Smooth muscle cell (in vitro differentiated cells): ENCODE results near the gene SUOX. TPM values are rescaled to one million over a fixed set of nuclear protein-coding genes. Genes with fewer than 3 reads are reported as not detected.
"Not testable (repeated sequence)": the region's sequence is repeated elsewhere in the genome, so short reads cannot be mapped to it uniquely, and the experiment has no call there.

ENCODE experiments used
- DNase-seq: peaks from one replicate; lab custom pipeline; 2025; ENCODE audit not compliant: unreplicated experiment; lab: John Stamatoyannopoulos, UW
- H2AFZ ChIP-seq: fragments of 200-600 bp; sonication (generic); 2 replicates; pipeline ENCODE4 v1.6.0; 2016; ENCODE audit warnings: antibody characterized with exemption, low read depth, mild to moderate bottlenecking
- H3F3A ChIP-seq: fragments of 200-600 bp; sonication (generic); 2 replicates; pipeline ENCODE4 v1.6.0; 2017; ENCODE audit warnings: antibody characterized with exemption, low read depth
- H3K27ac ChIP-seq: fragments of 200-600 bp; sonication (generic); 2 replicates; pipeline ENCODE4 v1.5.1; 2016; ENCODE audit warnings: low read depth, mild to moderate bottlenecking
- H3K27me3 ChIP-seq: fragments of 200-600 bp; sonication (generic); 2 replicates; pipeline ENCODE4 v1.6.1; 2016; ENCODE audit warnings: low read depth, mild to moderate bottlenecking
- H3K36me3 ChIP-seq: fragments of 200-600 bp; sonication (generic); 2 replicates; pipeline ENCODE4 v1.5.1; 2016; ENCODE audit warnings: low read depth
- H3K4me1 ChIP-seq: fragments of 200-600 bp; sonication (generic); 2 replicates; pipeline ENCODE4 v1.5.1; 2016; ENCODE audit warnings: low read depth
- H3K4me2 ChIP-seq: fragments of 200-600 bp; sonication (generic); 2 replicates; pipeline ENCODE4 v1.6.0; 2016; ENCODE audit warnings: mild to moderate bottlenecking
- H3K4me3 ChIP-seq: fragments of 200-600 bp; sonication (generic); 2 replicates; pipeline ENCODE4 v1.5.1; 2016; ENCODE audit warnings: mild to moderate bottlenecking
- H3K79me2 ChIP-seq: fragments of 200-600 bp; sonication (generic); 2 replicates; pipeline ENCODE4 v1.6.0; 2016; ENCODE audit warnings: low read depth, mild to moderate bottlenecking
- H3K9ac ChIP-seq: fragments of 200-600 bp; sonication (generic); 2 replicates; pipeline ENCODE4 v1.6.0; 2016; ENCODE audit warnings: low read depth
- H3K9me3 ChIP-seq: fragments of 200-600 bp; sonication (generic); replicated peaks from 2 replicates; pipeline ENCODE4 v1.5.1; 2016; ENCODE audit warnings: low read depth
- H4K20me1 ChIP-seq: fragments of 200-600 bp; sonication (generic); 2 replicates; pipeline ENCODE4 v1.6.0; 2016; ENCODE audit warnings: low read depth
- CTCF ChIP-seq: fragments of 200-600 bp; sonication (generic); IDR thresholded peaks from 2 replicates; pipeline ENCODE4 v1.5.1; 2017; ENCODE audit warnings: borderline replicate concordance, mild to moderate bottlenecking, antibody characterized with exemption; ENCODE audit not compliant: insufficient read depth, poor library complexity, severe bottlenecking
- WGBS: methylation state at CpG from one replicate; pipeline ENCODE4 v1.1.7; 2016; ENCODE audit warnings: low lambda C conversion rate; 5-methylcytosine and 5-hydroxymethylcytosine counted together
- polyA plus RNA-seq: library from polyadenylated mRNA; unstranded; fragments of >200 nt; fragmentation: Nextera tagmentation; extraction: Ambion mirVana; gene quantifications from 2 replicates; pipeline ENCODE4 v1.2.1, GENCODE V29; 2016
- total RNA-seq: library from RNA; depleted of rRNA; stranded (reverse); fragments of >200 nt; gene quantifications from 2 replicates; pipeline ENCODE4 v1.2.3, GENCODE V29; 2014

Gene SUOX
- total and polyA plus RNA-seq, 2 experiments from 2014 or later, result 12.8 to 19.1 TPM

GRCh38 chr12:55984861-55985260 lies 12.2 kb upstream of the SUOX start:
- TF ChIP-seq CTCF, result no peak
- 91% methylated on average over 2 of the region's 2 CpGs for WGBS
- Histone ChIP-seq H3K36me3 (no peaks in the 10 kb centered on the region), H3K4me2 (no peak overlapping the region), H3F3A (peaks cover 4% of the 10 kb centered on the region), H3K79me2 (peaks cover 47% of the 10 kb centered on the region), H3K4me3 (no peak overlapping the region), H3K9ac (no peak overlapping the region), H3K27ac (no peak overlapping the region), H3K27me3 (no peaks in the 10 kb centered on the region), H4K20me1 (peaks cover 41% of the 10 kb centered on the region), H3K4me1 (no peaks in the 10 kb centered on the region), H2AFZ (no peak overlapping the region), H3K9me3 (no peaks in the 10 kb centered on the region)
- DNase-seq, result no peak

- no peaks in the 10 kb centered on the region for H3K36me3 ChIP-seq
- H3K9ac ChIP-seq, result no peak overlapping the region
- WGBS, result 92% methylated on average over 4 of the region's 4 CpGs
- no peak overlapping the region for H3K4me3 ChIP-seq
- no peak for DNase-seq
- peaks cover 40% of the 10 kb centered on the region for H4K20me1 ChIP-seq
- H3K4me2 ChIP-seq, result no peak overlapping the region
- no peaks in the 10 kb centered on the region for H3K9me3 ChIP-seq
- peaks cover 4% of the 10 kb centered on the region for H3F3A ChIP-seq
- no peaks in the 10 kb centered on the region for H3K27me3 ChIP-seq
- no peak overlapping the region for H3K27ac ChIP-seq
- peaks cover 44% of the 10 kb centered on the region for H3K79me2 ChIP-seq
- no peaks in the 10 kb centered on the region for H3K4me1 ChIP-seq
- H2AFZ ChIP-seq, result no peak overlapping the region
- TF ChIP-seq CTCF, result no peak
Observed at GRCh38 chr12:55985341-55985740, 11.7 kb upstream of the SUOX start.

GRCh38 chr12:55985976-55986375 lies 11.1 kb upstream of the SUOX start:
- H3K9ac ChIP-seq, H2AFZ ChIP-seq, H3K27ac ChIP-seq, DNase-seq, H3K27me3 ChIP-seq, H3F3A ChIP-seq, H3K4me1 ChIP-seq, H3K4me2 ChIP-seq, H3K4me3 ChIP-seq, H3K36me3 ChIP-seq, H3K9me3 ChIP-seq: not testable (repeated sequence)
- 97% methylated on average over 7 of the region's 7 CpGs for WGBS
- Histone ChIP-seq H4K20me1 (peaks cover 39% of the 10 kb centered on the region), H3K79me2 (peaks cover 38% of the 10 kb centered on the region)

- H3K27ac ChIP-seq, result no peak overlapping the region
- no peaks in the 10 kb centered on the region for H3K27me3 ChIP-seq
- H2AFZ ChIP-seq, result no peak overlapping the region
- TF ChIP-seq CTCF, result no peak
- H3K9ac ChIP-seq, result no peak overlapping the region
- no peak for DNase-seq
- H3K36me3 ChIP-seq, result no peaks in the 10 kb centered on the region
- WGBS, result 95% methylated on average over 3 of the region's 3 CpGs
- H3F3A ChIP-seq, result peaks cover 3% of the 10 kb centered on the region
- H3K4me1 ChIP-seq, result no peaks in the 10 kb centered on the region
- no peaks in the 10 kb centered on the region for H3K9me3 ChIP-seq
- H3K4me2 ChIP-seq, result no peak overlapping the region
- no peaks in the 10 kb centered on the region for H3K79me2 ChIP-seq
- no peak overlapping the region for H3K4me3 ChIP-seq
- H4K20me1 ChIP-seq, result peaks cover 3% of the 10 kb centered on the region
Observed at GRCh38 chr12:55991110-55991509, 6.0 kb upstream of the SUOX start.
